ENCODE data around the gene RABGAP1L.
"Not testable (repeated sequence)": the region's sequence is repeated elsewhere in the genome, so short reads cannot be mapped to it uniquely, and the experiment has no call there.

The RABGAP1L gene

DNA sequence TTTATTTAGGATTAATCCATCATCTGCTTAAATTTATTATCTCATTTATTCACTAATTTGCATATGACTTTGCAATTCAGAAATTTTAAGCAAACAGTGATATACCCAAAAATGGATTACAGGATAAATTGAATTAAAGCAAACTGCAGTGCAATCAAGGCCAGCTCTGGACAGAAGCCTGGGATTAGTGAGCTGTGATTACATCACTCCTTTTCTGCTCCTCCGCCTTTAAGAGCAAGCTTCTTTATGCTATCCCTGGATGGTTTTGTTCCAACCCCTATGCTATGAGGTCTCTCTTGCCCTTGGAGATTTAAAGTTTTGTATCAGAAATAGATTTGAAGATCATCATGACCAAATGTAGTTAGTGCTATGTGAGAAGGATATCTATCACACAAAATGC is 321.0 kb downstream of the RABGAP1L start:
- no peak for DNase-seq (ENCODE audit: insufficient read length)
- FAIRE-seq, result no peak
- TF ChIP-seq POLR2AphosphoS5 (IDR thresholded peaks at IDR 0.05; ENCODE audit: low read depth, low read length) (no peak), POLR2A (IDR thresholded peaks at IDR 0.05; ENCODE audit: low read depth, low read length) (no peak), TAF1 (IDR thresholded peaks at IDR 0.05; ENCODE audit: borderline replicate concordance, low read depth, low read length) (no peak)

DNA sequence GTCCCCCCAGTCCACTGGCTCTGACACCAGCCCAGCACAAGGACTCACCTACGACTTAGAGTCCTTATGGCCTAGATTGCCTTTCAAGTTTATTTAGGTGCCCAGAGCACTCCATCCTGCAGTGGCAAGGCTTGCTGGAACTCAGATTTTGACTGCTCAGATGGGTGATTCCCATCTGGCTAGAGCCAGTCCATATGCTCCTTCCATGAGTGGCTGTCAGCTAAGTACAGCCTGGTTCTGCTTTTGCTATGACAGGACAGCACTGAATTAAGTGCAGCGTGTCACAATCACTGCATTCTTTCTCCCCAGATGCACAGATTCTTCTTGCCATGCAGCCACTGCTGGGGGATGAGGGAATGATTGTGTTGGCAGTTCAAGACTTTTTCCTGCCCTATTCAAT is 332.3 kb downstream of the RABGAP1L start:
- FAIRE-seq (peak; percentile 36), DNase-seq (ENCODE audit: insufficient read length) (no peak)
- TF ChIP-seq POLR2A (IDR thresholded peaks at IDR 0.05; ENCODE audit: low read depth, low read length) (no peak), POLR2AphosphoS5 (IDR thresholded peaks at IDR 0.05; ENCODE audit: low read depth, low read length) (no peak), TAF1 (IDR thresholded peaks at IDR 0.05; ENCODE audit: borderline replicate concordance, low read depth, low read length) (no peak)

DNA sequence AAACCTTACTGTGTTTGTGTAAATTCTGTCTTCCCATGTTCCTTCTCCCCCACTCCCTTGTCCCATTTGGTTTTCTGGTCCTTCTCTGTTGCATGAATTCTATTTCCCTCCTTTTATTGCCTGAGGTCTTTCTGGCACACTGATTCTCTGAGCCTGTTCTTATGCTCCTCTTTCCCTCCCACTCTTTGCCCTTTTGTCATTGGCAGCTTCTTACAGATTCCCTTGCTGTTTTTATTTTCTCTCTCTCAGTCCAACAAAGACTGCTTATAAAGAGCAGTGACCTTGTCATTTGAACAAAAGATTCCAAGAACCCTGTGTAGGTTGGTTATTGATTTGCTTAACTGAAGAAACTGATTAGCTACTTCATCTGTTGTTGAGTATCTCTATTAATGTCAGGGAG is 338.2 kb downstream of the RABGAP1L start:
- TF ChIP-seq TAF1 (IDR thresholded peaks at IDR 0.05; ENCODE audit: borderline replicate concordance, low read depth, low read length) (no peak), POLR2AphosphoS5 (IDR thresholded peaks at IDR 0.05; ENCODE audit: low read depth, low read length) (no peak), POLR2A (IDR thresholded peaks at IDR 0.05; ENCODE audit: low read depth, low read length) (no peak)
- DNase-seq (ENCODE audit: insufficient read length) (no peak), FAIRE-seq (no peak)

DNA sequence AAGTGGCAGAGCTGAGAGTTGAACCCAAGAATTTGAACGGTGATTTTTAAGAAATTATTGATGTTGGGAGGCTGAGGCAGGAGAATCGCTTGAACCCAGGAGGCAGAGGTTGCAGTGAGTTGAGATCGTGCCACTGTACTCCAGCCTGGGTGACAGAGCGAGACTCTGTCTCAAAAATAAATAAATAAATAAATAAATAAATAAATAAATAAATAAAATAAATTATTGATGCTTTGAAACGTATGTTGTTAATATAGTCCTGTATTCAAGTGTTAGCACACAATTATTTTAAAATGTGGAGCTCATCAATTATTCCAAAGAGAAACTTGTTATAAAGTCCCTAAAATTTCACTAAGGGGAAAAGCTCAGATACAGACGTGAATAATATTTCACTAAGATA is 357.4 kb downstream of the RABGAP1L start:
- not testable (repeated sequence) for DNase-seq (ENCODE audit: insufficient read length); FAIRE-seq

DNA sequence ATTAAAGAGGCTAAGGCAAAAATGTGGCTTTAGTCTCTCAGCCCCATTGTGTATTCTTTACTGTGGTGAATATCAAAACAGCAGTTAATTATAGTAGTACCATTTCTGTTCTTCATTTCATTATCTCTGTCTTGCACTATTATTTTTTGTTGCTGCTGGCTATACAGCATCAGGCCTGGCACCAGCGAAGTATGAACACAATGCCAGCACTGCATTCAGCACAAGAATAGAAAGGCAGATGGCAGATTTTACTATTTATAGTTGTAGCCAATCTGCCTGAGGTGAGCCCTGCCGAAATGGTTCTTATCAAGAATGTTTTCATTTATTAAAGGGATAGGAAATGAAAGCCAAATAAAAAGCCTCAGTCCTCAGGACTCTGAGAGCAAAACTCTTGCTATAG is 360.5 kb downstream of the RABGAP1L start:
- no peak for FAIRE-seq
- no peak for TF ChIP-seq TAF1 (IDR thresholded peaks at IDR 0.05; ENCODE audit: borderline replicate concordance, low read depth, low read length)
- TF ChIP-seq POLR2AphosphoS5 (IDR thresholded peaks at IDR 0.05; ENCODE audit: low read depth, low read length), result no peak
- no peak for TF ChIP-seq POLR2A (IDR thresholded peaks at IDR 0.05; ENCODE audit: low read depth, low read length)
- no peak for DNase-seq (ENCODE audit: insufficient read length)

DNA sequence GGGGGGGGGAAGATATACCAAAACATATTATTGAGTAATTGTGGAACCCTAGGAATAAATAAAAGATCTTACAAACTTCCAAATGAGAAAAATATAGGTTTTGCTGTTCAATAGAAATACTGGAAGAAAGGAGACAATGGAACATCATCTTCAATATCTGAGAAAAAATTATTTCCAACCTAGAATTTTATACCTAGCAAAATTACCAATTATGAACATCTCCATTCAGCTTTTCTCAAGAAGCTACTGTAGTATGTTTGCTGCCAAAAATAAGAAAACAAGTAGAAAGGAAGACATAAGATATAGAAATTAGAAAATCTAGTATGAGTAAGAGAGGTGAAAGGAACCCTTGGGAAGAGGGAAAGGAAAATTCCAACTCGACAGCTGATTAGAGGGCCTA is 372.4 kb downstream of the RABGAP1L start:
- TF ChIP-seq TAF1 (IDR thresholded peaks at IDR 0.05; ENCODE audit: borderline replicate concordance, low read depth, low read length), result no peak
- TF ChIP-seq POLR2AphosphoS5 (IDR thresholded peaks at IDR 0.05; ENCODE audit: low read depth, low read length), result no peak
- no peak for TF ChIP-seq POLR2A (IDR thresholded peaks at IDR 0.05; ENCODE audit: low read depth, low read length)
- no peak for FAIRE-seq
- no peak for DNase-seq (ENCODE audit: insufficient read length)

DNA sequence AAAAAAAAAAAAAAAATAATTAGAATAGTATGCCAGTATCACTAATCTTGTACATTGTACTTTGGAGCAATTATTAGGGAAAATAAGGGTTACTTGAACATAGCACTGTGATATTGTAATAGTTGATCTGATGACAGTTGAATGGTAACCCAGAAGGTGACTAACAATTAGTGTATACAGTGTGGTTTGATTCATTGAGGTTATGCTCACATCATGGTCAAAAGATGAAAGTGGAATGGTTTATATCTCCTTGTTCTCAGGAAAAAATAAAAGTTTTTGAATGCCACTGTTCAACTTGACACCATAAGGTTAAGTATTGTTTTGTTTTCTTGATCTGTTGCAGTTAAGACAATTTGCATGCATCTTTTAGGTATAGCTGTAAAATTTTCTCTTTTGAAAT is 375.5 kb downstream of the RABGAP1L start:
- FAIRE-seq, result peak; percentile 33
- TF ChIP-seq POLR2AphosphoS5 (IDR thresholded peaks at IDR 0.05; ENCODE audit: low read depth, low read length), result no peak
- no peak for TF ChIP-seq TAF1 (IDR thresholded peaks at IDR 0.05; ENCODE audit: borderline replicate concordance, low read depth, low read length)
- no peak for TF ChIP-seq POLR2A (IDR thresholded peaks at IDR 0.05; ENCODE audit: low read depth, low read length)
- no peak for DNase-seq (ENCODE audit: insufficient read length)

DNA sequence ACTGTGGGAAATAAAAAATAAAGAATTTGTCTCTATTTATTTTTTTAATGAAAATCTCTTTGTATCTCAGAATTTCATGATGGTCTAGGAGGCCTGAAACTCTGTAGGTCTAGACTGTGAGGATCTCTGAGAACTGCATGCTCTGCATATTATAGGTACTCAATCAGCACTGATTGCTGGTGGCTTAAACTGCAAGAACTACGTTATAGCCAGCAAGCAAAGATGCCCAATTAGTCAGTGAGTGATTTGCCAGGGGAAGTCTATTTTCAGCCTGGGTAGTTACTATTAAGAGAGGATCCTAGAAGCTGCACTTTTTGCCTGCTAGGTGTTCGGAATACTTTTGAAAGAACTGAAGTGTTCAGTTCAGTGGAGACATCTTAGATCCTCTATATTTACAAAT is 375.9 kb downstream of the RABGAP1L start:
- TF ChIP-seq TAF1 (IDR thresholded peaks at IDR 0.05; ENCODE audit: borderline replicate concordance, low read depth, low read length) (no peak), POLR2AphosphoS5 (IDR thresholded peaks at IDR 0.05; ENCODE audit: low read depth, low read length) (no peak), POLR2A (IDR thresholded peaks at IDR 0.05; ENCODE audit: low read depth, low read length) (no peak)
- DNase-seq (ENCODE audit: insufficient read length) (no peak), FAIRE-seq (no peak)

DNA sequence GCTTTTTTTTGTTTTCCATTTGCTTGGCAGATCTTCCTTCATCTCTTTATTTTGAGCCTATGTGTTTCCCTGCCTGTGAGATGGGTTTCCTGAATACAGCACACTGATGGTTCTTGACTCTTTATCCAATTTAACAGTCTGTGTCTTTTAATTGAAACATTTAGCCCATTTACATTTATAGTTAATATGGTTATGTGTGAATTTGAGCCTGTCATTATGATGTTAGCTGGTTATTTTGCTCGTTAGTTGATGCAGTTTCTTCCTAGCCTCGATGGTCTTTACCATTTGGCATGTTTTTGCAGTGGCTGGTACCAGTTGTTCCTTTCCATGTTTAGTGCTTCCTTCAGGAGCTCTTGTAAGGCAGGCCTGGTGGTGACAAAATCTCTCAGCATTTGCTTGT is 384.1 kb downstream of the RABGAP1L start:
- FAIRE-seq; DNase-seq (ENCODE audit: insufficient read length): not testable (repeated sequence)

DNA sequence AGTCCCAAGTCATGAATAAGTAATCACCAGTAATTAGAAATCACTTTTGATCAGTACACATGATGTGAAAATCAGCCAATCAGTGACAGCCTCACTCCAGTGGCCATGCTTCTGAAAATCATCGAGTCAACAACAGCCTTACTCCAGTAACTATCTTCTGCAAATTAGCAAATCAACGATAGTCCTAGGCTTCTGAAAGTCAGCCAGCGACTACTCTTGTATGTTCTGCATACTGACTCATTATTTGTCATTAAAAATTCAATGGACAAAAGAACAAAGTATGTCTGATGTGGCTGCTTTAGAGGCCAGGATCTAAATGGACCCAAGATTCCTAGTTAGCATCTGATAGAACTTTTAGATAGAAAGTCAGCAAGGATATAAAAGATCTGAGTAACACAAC is 391.0 kb downstream of the RABGAP1L start:
- TF ChIP-seq TAF1 (IDR thresholded peaks at IDR 0.05; ENCODE audit: borderline replicate concordance, low read depth, low read length), result no peak
- no peak for TF ChIP-seq POLR2AphosphoS5 (IDR thresholded peaks at IDR 0.05; ENCODE audit: low read depth, low read length)
- TF ChIP-seq POLR2A (IDR thresholded peaks at IDR 0.05; ENCODE audit: low read depth, low read length), result no peak
- FAIRE-seq, result no peak
- no peak for DNase-seq (ENCODE audit: insufficient read length)

DNA sequence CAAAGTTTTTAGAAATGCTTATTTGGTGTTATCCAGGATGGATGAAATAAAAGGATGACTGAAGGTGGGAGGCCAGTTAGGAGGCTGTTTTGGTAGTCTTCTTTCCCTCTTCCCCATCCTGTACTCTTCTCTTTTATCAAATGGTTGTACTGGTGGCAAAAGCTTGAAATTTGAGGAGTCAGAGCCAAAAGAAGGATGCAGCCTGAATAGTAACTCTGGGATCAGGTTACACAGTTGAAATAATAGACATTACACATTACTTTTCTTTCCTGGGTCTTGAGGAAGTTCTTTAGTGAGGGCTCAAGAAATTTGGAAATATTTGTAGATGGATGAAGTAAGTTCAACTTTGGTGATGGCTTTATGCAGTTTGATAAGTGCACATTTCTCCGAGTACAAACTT is 397.1 kb downstream of the RABGAP1L start:
- DNase-seq (ENCODE audit: insufficient read length) (no peak), FAIRE-seq (no peak)
- TF ChIP-seq POLR2A (IDR thresholded peaks at IDR 0.05; ENCODE audit: low read depth, low read length), result no peak
- no peak for TF ChIP-seq TAF1 (IDR thresholded peaks at IDR 0.05; ENCODE audit: borderline replicate concordance, low read depth, low read length)
- no peak for TF ChIP-seq POLR2AphosphoS5 (IDR thresholded peaks at IDR 0.05; ENCODE audit: low read depth, low read length)

DNA sequence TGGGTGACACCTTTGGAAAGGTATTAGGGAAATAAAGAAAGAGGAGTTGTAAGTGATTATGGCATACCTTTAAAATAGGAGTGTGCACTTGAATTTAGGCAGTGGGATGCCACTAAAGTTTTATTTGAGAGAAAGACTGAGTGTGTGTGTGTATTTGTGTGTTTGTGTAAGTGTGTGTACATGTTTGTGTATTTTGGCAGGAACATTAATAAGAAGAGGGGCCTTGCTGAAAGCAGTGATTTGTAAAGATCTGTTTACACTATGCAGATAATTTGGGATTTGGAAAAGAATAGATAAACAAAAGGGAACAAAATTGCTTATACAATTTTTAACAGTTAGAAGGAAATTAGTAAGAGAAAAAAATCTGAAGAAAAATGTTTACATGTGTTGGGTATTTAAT is 409.2 kb downstream of the RABGAP1L start:
- no peak for FAIRE-seq
- DNase-seq (ENCODE audit: insufficient read length), result no peak

DNA sequence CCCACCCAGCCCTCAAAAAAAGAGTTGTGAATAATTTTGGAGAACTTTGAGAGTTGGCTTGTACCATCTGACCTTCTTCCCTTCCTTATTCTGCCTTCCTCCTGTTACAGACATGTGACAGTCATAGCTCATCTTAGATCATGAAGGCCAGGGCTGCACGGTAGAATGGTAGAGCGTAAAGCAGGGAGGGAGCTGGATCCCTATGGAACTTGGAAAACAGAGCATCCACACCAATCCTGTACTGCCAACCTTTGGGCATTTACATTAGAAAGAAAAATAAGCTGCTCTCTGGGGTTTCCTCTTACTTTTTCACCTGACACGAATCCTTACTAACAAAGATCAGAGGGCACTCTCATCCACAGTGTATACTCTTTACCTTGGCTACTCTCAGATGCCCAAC is 409.9 kb downstream of the RABGAP1L start:
- TF ChIP-seq POLR2AphosphoS5 (IDR thresholded peaks at IDR 0.05; ENCODE audit: low read depth, low read length) (no peak), TAF1 (IDR thresholded peaks at IDR 0.05; ENCODE audit: borderline replicate concordance, low read depth, low read length) (no peak), POLR2A (IDR thresholded peaks at IDR 0.05; ENCODE audit: low read depth, low read length) (no peak)
- no peak for DNase-seq (ENCODE audit: insufficient read length)
- no peak for FAIRE-seq

More for the DNA sequence above, 409.2 kb downstream of the RABGAP1L start:
- no peak for TF ChIP-seq POLR2AphosphoS5 (IDR thresholded peaks at IDR 0.05; ENCODE audit: low read depth, low read length)
- no peak for TF ChIP-seq POLR2A (IDR thresholded peaks at IDR 0.05; ENCODE audit: low read depth, low read length)
- TF ChIP-seq TAF1 (IDR thresholded peaks at IDR 0.05; ENCODE audit: borderline replicate concordance, low read depth, low read length), result no peak

Measured in GM12892 (cell line).